ENCODE data around the gene FAM219B.
"Not testable (repeated sequence)": the region's sequence is repeated elsewhere in the genome, so short reads cannot be mapped to it uniquely, and the experiment has no call there.

FAM219B gene

DNA sequence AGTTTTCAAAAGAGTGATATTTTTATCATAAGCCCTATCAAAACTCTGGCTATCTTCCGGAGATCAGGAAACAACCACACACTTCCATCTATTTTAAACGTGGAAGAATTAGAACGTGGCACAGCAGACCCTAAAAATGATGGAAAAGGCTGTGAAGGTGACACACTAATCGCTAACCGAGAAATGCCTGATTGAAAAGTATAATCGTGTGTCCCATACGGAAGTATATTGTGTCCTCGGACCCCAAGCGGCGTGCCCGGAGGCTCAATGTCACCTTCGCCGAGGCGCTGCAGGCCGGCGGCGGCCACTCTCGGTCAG, 30.6 kb upstream of the FAM219B start:
- Histone ChIP-seq H4K20me1 (peaks cover 40 to 56% (median 48%) of the 10 kb centered on the region in 11 experiments), H3K4me1 (peaks cover 27 to 40% (median 34%) of the 10 kb centered on the region in 10 experiments), H3K27ac (peak overlapping the region; percentile 89 to 99 (median 96)), H3K36me3 (peaks cover 11 to 40% (median 31%) of the 10 kb centered on the region in 11 experiments; a peak in 19 of 22 replicates), H3K27me3 (no peaks in the 10 kb centered on the region), H3K4me3 (peak overlapping the region; percentile 85 to 100 (median 97)), H3K9ac (peak overlapping the region; percentile 93 to 100 (median 97)), H3K9me3 (replicated peaks in 1 of 11) (no peaks in the 10 kb centered on the region), H3K4me2 (peak overlapping the region; percentile 71 to 96 (median 84))
- TF ChIP-seq Cebpa-rat (IDR thresholded peaks at IDR 0.05), result no peak

DNA sequence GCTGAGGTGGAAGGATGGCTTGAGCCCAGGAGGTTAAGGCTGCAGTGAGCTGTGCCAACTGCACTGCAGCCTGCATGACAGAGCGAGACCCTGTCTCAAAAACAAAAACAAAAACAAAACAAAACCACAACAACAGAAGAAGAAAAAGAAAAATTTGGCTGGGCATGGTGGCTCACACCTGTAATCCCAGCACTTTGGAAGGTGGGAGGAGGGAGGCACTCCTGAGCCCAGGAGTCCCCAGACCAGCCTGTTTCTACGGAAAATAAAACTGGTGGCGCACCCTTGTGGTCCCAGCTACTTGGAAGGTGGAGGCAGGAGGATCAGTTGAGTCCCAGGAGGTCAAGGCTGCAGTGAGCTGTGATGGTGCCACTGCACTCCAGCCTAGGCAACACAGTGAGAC, 28.5 kb upstream of the FAM219B start:
- peaks cover 27 to 40% (median 34%) of the 10 kb centered on the region in 10 experiments for H3K4me1 ChIP-seq
- peak overlapping the region in 5 of 11 experiments; percentile 28 to 99 (median 67); a peak in 8 of 22 replicates for H3K9ac ChIP-seq
- peak overlapping the region; percentile 29 to 96 (median 84) for H3K4me2 ChIP-seq
- H3K36me3 ChIP-seq, result peaks cover 27 to 61% (median 52%) of the 10 kb centered on the region in 11 experiments
- peaks cover 57 to 77% (median 69%) of the 10 kb centered on the region in 11 experiments for H4K20me1 ChIP-seq
- H3K27ac ChIP-seq; H3K27me3 ChIP-seq; H3K9me3 ChIP-seq (replicated peaks in 1 of 11): not testable (repeated sequence)
- H3K4me3 ChIP-seq, result 0 out of 20 replicates have a peak overlapping the region, but pooled peaks of 2 of the 10 experiments have one; percentile 96 to 99

DNA sequence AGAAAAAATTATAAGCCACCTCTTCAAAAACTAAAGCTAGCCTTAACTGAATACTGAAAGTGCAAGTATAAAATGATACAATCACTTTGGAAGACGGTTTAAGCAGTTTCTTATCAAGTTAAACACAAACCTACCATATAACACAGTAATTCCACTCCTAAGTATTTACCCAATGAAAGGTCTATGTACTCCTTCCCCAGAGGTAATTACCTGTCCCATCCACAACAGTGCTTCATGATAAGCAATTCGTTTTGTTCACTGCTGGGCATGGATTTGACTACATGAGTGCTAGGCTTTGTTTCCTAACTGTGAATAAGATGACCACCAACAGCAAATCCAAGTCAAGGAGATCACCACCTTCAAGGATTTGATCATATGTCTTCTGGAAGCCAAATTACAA, 26.9 kb upstream of the FAM219B start:
- H3K36me3 ChIP-seq, result peaks cover 43 to 77% (median 68%) of the 10 kb centered on the region in 11 experiments
- H3K27me3 ChIP-seq, result no peaks in the 10 kb centered on the region
- peak overlapping the region in 3 of 11 experiments; percentile 17 to 45 (median 41); a peak in 2 of 22 replicates for H3K9ac ChIP-seq
- H3K4me2 ChIP-seq, result peak overlapping the region in 7 of 11 experiments; percentile 3 to 93 (median 72); a peak in 6 of 22 replicates
- no peak overlapping the region for H3K4me3 ChIP-seq
- peaks cover 27 to 38% (median 34%) of the 10 kb centered on the region in 10 experiments for H3K4me1 ChIP-seq
- no peaks in the 10 kb centered on the region for H3K9me3 ChIP-seq (replicated peaks in 1 of 11)
- TF ChIP-seq Cebpa-rat (IDR thresholded peaks at IDR 0.05), result no peak
- peaks cover 74 to 93% (median 81%) of the 10 kb centered on the region in 11 experiments for H4K20me1 ChIP-seq
- H3K27ac ChIP-seq, result no peak overlapping the region

DNA sequence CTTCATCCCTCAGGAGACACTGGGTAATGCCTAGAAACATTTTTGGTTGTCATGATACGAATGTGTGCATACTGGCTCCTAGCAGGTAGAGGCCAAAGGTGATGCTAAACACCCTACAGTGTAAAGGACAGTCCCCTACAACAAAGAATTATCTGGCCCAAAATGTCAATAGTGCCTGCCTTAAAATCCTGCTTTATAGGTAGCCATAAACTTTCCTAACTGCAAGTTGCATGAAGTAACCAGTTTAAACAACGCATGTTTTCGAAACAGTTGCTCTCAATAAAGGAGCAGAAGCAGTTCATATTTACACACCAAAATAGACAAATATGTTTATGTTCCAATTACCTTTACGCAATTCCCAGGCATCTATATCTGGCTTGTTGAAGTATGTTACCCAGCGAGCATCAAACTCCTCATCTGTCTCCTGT, 22.1 kb upstream of the FAM219B start:
- H3K4me2 ChIP-seq, result no peak overlapping the region
- H3K4me3 ChIP-seq, result no peak overlapping the region
- H4K20me1 ChIP-seq, result peaks cover 65 to 100% (median 95%) of the 10 kb centered on the region in 11 experiments
- peaks cover 0 to 5% (median 2%) of the 10 kb centered on the region in 10 experiments; a peak in 9 of 20 replicates for H3K4me1 ChIP-seq
- H3K27me3 ChIP-seq, result no peaks in the 10 kb centered on the region
- H3K9me3 ChIP-seq (replicated peaks in 1 of 11), result no peaks in the 10 kb centered on the region
- H3K36me3 ChIP-seq, result peaks cover 82 to 100% (median 96%) of the 10 kb centered on the region in 11 experiments
- no peak overlapping the region for H3K9ac ChIP-seq
- no peak for TF ChIP-seq Cebpa-rat (IDR thresholded peaks at IDR 0.05)
- no peak overlapping the region for H3K27ac ChIP-seq

DNA sequence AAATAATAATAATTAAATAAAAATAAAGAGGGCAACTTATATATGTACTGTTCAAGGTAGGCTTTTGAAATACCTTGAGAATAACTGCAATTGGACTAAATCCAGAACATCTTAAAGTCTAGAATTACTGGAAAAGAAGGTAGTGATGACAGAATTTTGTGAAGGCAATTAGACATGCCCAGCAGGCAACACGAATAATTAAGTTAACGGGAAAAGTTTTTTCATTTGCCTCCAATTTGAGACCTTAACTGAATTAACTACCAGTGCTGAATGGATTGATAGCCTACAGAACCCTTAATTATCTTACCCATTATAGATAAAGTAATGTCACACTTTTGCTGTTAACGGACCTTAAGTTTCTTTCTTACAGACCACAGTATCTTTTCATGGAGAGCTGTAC, 17.9 kb upstream of the FAM219B start:
- no peak for TF ChIP-seq Cebpa-rat (IDR thresholded peaks at IDR 0.05)
- Histone ChIP-seq H3K9ac (no peak overlapping the region), H3K4me2 (no peak overlapping the region), H3K27me3 (no peaks in the 10 kb centered on the region), H3K36me3 (peaks cover 96 to 100% (median 99%) of the 10 kb centered on the region in 11 experiments), H3K4me3 (no peak overlapping the region), H3K4me1 (peaks cover 0 to 7% (median 0%) of the 10 kb centered on the region in 10 experiments; a peak in 6 of 20 replicates), H3K27ac (no peak overlapping the region), H4K20me1 (peaks cover 36 to 98% (median 84%) of the 10 kb centered on the region in 11 experiments; a peak in 21 of 22 replicates), H3K9me3 (replicated peaks in 1 of 11) (no peaks in the 10 kb centered on the region)

DNA sequence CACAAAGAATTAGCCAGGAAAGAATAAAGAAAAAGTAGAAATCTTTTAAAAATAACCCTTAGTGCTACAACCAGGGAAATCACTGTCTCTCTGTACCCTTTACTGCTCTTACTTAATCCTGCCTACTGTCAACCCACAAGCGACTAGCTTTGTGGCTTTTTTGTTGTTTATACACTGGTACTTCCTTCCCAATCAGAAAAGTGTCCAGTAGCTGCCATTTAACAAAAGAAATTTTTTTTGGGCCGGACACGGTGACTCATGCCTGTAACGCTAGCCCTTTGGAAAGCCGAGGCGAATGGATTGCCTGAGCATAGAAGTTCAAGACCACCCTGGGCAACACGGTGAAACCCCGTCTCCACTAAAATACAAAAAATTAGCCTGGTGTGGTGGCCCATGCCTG, 13.8 kb upstream of the FAM219B start:
- peak overlapping the region in 1 of 11 experiments; percentile 32; a peak in 1 of 22 replicates for H3K27ac ChIP-seq
- H3K9me3 ChIP-seq (replicated peaks in 1 of 11), result no peaks in the 10 kb centered on the region
- H3K4me1 ChIP-seq, result peaks cover 0 to 7% (median 0%) of the 10 kb centered on the region in 10 experiments; a peak in 6 of 20 replicates
- peak overlapping the region in 1 of 11 experiments; percentile 6; a peak in 1 of 22 replicates for H3K9ac ChIP-seq
- peaks cover 5 to 83% (median 59%) of the 10 kb centered on the region in 11 experiments; a peak in 20 of 22 replicates for H4K20me1 ChIP-seq
- H3K27me3 ChIP-seq, result no peaks in the 10 kb centered on the region
- peak overlapping the region in 2 of 11 experiments; percentile 13 to 20; a peak in 2 of 22 replicates for H3K4me2 ChIP-seq
- H3K36me3 ChIP-seq, result peaks cover 98 to 100% (median 100%) of the 10 kb centered on the region in 11 experiments
- TF ChIP-seq Cebpa-rat (IDR thresholded peaks at IDR 0.05), result no peak
- H3K4me3 ChIP-seq, result no peak overlapping the region

DNA sequence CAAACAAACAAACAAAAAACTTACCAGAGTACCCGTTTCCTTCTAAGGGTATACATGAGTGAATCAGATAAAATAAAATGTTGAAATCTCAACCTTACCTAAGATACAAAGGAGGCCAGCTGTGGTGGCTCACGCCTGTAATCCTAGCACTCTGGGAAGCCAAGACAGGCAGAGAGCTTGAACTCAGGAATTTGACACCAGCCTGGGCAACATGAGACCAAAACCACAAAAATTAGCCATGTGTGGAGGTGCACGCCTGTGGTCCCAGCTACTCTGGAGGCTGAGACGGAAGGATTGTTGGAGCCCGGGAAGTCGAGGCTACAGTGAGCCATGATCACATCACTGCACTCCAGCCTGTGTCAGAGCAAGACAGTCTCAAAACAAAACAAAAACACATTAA, 11.0 kb upstream of the FAM219B start:
- TF ChIP-seq Cebpa-rat (IDR thresholded peaks at IDR 0.05), result no peak
- H3K36me3 ChIP-seq, result peaks cover 97 to 100% (median 99%) of the 10 kb centered on the region in 11 experiments
- peaks cover 5 to 55% (median 34%) of the 10 kb centered on the region in 11 experiments; a peak in 14 of 22 replicates for H4K20me1 ChIP-seq
- H3K9ac ChIP-seq, result no peak overlapping the region
- H3K27ac ChIP-seq, result no peak overlapping the region
- no peak overlapping the region for H3K4me2 ChIP-seq
- H3K4me3 ChIP-seq, result no peak overlapping the region
- no peaks in the 10 kb centered on the region for H3K9me3 ChIP-seq (replicated peaks in 1 of 11)
- peaks cover 0 to 7% (median 0%) of the 10 kb centered on the region in 10 experiments; a peak in 6 of 20 replicates for H3K4me1 ChIP-seq
- no peaks in the 10 kb centered on the region for H3K27me3 ChIP-seq

DNA sequence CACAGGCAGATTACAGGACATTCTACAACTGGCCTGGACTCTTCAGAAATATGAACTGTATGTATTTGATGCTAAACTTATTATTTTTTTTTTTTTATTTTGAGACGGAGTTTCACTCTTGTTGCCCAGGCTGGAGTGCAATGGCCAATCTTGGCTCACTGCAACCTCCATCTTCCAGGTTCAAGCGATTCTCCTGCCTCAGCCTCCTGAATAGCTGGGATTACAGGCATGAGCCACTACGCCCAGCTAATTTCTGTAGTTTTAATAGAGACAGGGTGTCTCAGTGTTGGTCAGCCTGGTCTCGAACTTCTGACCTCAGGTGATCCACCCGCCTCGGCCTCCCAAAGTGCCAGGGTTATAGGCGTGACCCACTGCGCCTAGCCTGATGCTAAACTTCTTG, 7.1 kb upstream of the FAM219B start:
- not testable (repeated sequence) for H3K9ac ChIP-seq; H3K27ac ChIP-seq; H3K4me3 ChIP-seq; H3K27me3 ChIP-seq; H3K4me2 ChIP-seq; H3K4me1 ChIP-seq; H3K9me3 ChIP-seq (replicated peaks in 1 of 11)
- Histone ChIP-seq H4K20me1 (peaks cover 0 to 18% (median 6%) of the 10 kb centered on the region in 11 experiments; a peak in 7 of 22 replicates), H3K36me3 (peaks cover 73 to 92% (median 81%) of the 10 kb centered on the region in 11 experiments)

DNA sequence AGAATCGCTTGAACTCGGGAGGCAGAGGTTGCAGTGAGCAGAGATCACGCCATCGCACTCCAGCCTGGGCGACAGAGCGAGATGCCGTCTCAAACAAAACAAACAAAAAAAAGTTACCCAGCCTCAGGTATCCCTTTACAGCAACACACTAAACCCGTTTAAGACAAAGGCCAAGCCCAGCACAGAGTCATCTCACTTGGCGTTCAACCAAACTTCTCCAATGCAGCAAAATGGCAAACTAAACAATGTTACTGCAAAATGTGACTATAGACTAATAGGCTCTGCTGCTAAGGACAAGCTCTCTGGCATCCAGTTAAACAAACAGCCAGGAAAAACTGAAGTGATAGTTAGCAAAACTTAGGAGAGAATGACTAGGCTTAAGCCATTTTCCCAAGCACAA, 6.4 kb upstream of the FAM219B start:
- TF ChIP-seq Cebpa-rat (IDR thresholded peaks at IDR 0.05), result no peak
- no peaks in the 10 kb centered on the region for H3K4me1 ChIP-seq
- peaks cover 66 to 85% (median 74%) of the 10 kb centered on the region in 11 experiments for H3K36me3 ChIP-seq
- H3K4me2 ChIP-seq, result no peak overlapping the region
- H3K4me3 ChIP-seq, result no peak overlapping the region
- H4K20me1 ChIP-seq, result peaks cover 0 to 10% (median under 1%) of the 10 kb centered on the region in 11 experiments; a peak in 3 of 22 replicates
- H3K9me3 ChIP-seq (replicated peaks in 1 of 11), result no peaks in the 10 kb centered on the region
- H3K27ac ChIP-seq, result no peak overlapping the region
- no peak overlapping the region for H3K9ac ChIP-seq
- no peaks in the 10 kb centered on the region for H3K27me3 ChIP-seq

Data from BLaER1 treated with 17β-estradiol and CSF1 and Interleukin-3, amounts not matched to agents 10 nM and 100 nM (cell line).